Ascending aorta (tissue), 2 donors: Measurements from ENCODE around the gene SEC23A. TPM values are rescaled to one million over a fixed set of nuclear protein-coding genes. Genes with fewer than 3 reads are reported as not detected.
"Not testable (repeated sequence)": the region's sequence is repeated elsewhere in the genome, so short reads cannot be mapped to it uniquely, and the experiment has no call there.

Source experiments
- DNase-seq, 2 donors: peaks; one replicate each; pipeline ENCODE4 v3.0.0-alpha.2; 2019; ENCODE audit warnings: low spot score in 2 of 2
- H3K27ac ChIP-seq, 2 donors: fragments of 200-600 bp; sonication (generic); one replicate each; pipeline ENCODE4 v1.5.1; 2016 to 2017; ENCODE audit warnings: mild to moderate bottlenecking in 1 of 2
- H3K27me3 ChIP-seq: fragments of 200-600 bp; sonication (generic); one replicate; pipeline ENCODE4 v1.5.1; 2017
- H3K36me3 ChIP-seq, 2 donors: fragments of 200-600 bp; sonication (generic); one replicate each; pipeline ENCODE4 v1.5.1; 2016
- H3K4me1 ChIP-seq, 2 donors: fragments of 200-600 bp; sonication (generic); one replicate each; pipeline ENCODE4 v1.5.1; 2016 to 2017; ENCODE audit warnings: mild to moderate bottlenecking in 1 of 2
- H3K4me3 ChIP-seq, 2 donors: fragments of 200-600 bp; sonication (generic); one replicate each; pipeline ENCODE4 v1.5.1; 2016 to 2017; ENCODE audit warnings: mild to moderate bottlenecking in 1 of 2
- H3K9me3 ChIP-seq, 2 donors: fragments of 200-600 bp; sonication (generic); one replicate each; pipeline ENCODE4 v1.5.1; 2016
- intact Hi-C: fragments of 100-400 bp; cut with DNase I; formaldehyde crosslinking; loops from one replicate; pipeline ENCODE4 v1.15.1; 2023
- total RNA-seq: library from RNA; depleted of rRNA; stranded (reverse); fragments of >200 nt; gene quantifications from one replicate; pipeline ENCODE4 v1.1.0, GENCODE V29; 2016
- TF ChIP-seq, protein P1 (sequence below), 3 experiments: fragments of 200-600 bp in 2 of 3; fragments of 450-650 bp in 1 of 3; sonication (generic) in 2 of 3; IDR thresholded peaks; one replicate each; pipeline ENCODE4 v1.5.1; 2016 to 2019; ENCODE audit warnings: antibody characterized with exemption in 3 of 3, mild to moderate bottlenecking in 1 of 3, moderate library complexity in 1 of 3

The SEC23A gene
- total RNA-seq, 1 donor from 2014 or later: 74.8 TPM

DNA sequence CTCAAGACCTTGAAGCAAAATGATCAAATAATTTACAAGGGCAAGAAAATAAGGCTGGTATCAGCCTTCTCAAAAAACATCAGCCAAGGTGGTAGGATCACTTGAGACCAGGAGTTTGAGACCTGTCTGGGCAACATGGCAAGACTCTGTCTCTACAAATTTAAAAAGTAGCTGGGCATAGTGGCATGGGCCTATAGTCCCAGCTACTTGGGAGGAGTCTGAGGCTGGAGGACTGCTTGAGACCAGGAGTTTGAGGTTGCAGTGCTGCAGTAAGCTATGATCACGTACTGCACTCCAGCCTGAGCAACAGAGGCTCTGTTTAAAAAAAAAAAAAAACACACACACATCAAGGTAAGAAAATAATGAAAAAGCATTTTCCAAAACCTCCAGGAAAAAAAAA lies 22.1 kb downstream of the SEC23A start:
- Histone ChIP-seq H3K4me3 (no peak overlapping the region), H3K9me3 (no peaks in the 10 kb centered on the region), H3K27ac (no peak overlapping the region), H3K4me1 (no peaks in the 10 kb centered on the region), H3K27me3 (no peaks in the 10 kb centered on the region), H3K36me3 (peaks cover 30 to 84% of the 10 kb centered on the region in 2 donors)
- TF ChIP-seq, protein P1, sequence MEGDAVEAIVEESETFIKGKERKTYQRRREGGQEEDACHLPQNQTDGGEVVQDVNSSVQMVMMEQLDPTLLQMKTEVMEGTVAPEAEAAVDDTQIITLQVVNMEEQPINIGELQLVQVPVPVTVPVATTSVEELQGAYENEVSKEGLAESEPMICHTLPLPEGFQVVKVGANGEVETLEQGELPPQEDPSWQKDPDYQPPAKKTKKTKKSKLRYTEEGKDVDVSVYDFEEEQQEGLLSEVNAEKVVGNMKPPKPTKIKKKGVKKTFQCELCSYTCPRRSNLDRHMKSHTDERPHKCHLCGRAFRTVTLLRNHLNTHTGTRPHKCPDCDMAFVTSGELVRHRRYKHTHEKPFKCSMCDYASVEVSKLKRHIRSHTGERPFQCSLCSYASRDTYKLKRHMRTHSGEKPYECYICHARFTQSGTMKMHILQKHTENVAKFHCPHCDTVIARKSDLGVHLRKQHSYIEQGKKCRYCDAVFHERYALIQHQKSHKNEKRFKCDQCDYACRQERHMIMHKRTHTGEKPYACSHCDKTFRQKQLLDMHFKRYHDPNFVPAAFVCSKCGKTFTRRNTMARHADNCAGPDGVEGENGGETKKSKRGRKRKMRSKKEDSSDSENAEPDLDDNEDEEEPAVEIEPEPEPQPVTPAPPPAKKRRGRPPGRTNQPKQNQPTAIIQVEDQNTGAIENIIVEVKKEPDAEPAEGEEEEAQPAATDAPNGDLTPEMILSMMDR (IDR thresholded peaks at IDR 0.05): no peak
- intact Hi-C loops: no loop called here
- no peak for DNase-seq

- no peaks in the 10 kb centered on the region for H3K4me1 ChIP-seq
- H3K9me3 ChIP-seq: no peaks in the 10 kb centered on the region
- no peak for DNase-seq
- no peak overlapping the region for H3K4me3 ChIP-seq
- no peaks in the 10 kb centered on the region for H3K27me3 ChIP-seq
- TF ChIP-seq, protein P1 (IDR thresholded peaks at IDR 0.05): no peak
- intact Hi-C loops: no loop called here
- H3K27ac ChIP-seq: no peak overlapping the region
- H3K36me3 ChIP-seq: peaks cover 49 to 72% of the 10 kb centered on the region in 2 donors
Observed at GRCh38 chr14:39071096-39071495, 31.9 kb downstream of the SEC23A start.

GRCh38 chr14:39069923-39070322 lies 33.1 kb downstream of the SEC23A start:
- TF ChIP-seq, protein P1 (IDR thresholded peaks at IDR 0.05): no peak
- Histone ChIP-seq H3K4me3 (no peak overlapping the region), H3K27ac (no peak overlapping the region), H3K4me1 (no peaks in the 10 kb centered on the region), H3K9me3 (no peaks in the 10 kb centered on the region), H3K36me3 (peaks cover 50 to 68% of the 10 kb centered on the region in 2 donors), H3K27me3 (no peaks in the 10 kb centered on the region)
- no peak for DNase-seq
- intact Hi-C loops: no loop called here

DNA sequence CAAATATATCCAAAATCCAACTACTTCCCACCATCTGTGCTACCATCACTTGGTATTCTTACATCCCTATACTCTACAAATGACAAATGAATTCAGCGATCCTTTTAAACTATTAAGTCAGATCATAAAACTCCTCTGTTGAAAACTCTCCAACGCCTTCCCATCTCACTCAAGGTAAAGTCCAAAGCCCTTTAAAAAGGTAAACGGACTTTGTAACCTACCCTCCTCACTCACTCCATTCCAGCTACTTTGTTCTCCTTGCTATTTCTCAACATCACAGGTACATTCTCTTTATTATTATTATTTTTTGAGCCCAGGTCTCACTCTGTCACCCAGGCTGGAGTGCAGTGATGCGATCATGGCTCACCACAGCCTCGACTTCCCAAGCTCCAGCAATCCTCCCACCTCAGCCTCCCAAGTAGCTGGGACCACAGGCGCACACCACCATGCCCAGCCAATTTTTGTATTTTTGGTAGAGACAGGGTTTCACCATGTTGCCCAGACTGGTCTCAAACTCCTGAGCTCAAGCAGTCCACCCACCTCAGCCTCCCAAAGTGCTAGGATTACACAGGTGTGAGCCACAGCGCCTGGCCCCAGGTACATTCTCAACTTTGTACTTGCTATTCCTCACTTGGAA lies 33.7 kb downstream of the SEC23A start:
- DNase-seq, H3K4me3 ChIP-seq, H3K27me3 ChIP-seq, intact Hi-C loops, H3K9me3 ChIP-seq, H3K27ac ChIP-seq, H3K4me1 ChIP-seq: not testable (repeated sequence)
- H3K36me3 ChIP-seq: peaks cover 50 to 68% of the 10 kb centered on the region in 2 donors

DNA sequence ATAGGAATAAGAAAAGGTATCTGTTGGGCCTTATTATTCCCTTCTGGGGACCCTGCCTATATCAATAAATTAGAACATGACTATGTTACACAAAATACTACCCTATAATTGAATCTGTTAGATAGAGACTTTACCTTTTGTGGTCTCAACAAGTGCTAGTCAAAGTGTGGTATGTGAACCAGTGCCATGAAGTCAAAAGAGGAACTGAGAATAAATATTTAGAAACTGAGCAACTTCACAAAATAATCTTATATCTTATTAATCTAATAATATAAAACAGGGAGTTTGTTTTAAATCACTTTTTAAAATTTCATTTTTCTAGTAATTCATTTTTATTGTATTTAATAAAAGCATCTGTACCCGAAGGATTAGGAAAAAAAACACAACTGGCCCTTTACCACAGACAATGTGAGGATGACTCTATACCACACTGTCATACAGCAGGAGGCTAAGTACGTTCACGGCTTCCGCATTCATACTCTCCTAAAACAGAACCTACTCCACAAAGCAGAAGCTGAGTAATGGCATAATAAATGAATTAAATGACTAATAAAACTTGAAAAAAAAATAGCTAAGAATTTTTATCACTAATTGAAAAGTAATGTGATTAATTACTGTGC lies 42.1 kb downstream of the SEC23A start:
- intact Hi-C loops: no loop called here
- TF ChIP-seq, protein P1 (IDR thresholded peaks at IDR 0.05): no peak
- peaks cover 8 to 16% of the 10 kb centered on the region in 2 donors for H3K9me3 ChIP-seq
- H3K4me1 ChIP-seq: no peaks in the 10 kb centered on the region
- no peak for DNase-seq
- peaks cover 52 to 86% of the 10 kb centered on the region in 2 donors for H3K36me3 ChIP-seq
- H3K27ac ChIP-seq: no peak overlapping the region
- H3K4me3 ChIP-seq: no peak overlapping the region
- no peaks in the 10 kb centered on the region for H3K27me3 ChIP-seq

GRCh38 chr14:39055786-39056474 lies 47.1 kb downstream of the SEC23A start:
- H3K36me3 ChIP-seq: peaks cover 46 to 86% of the 10 kb centered on the region in 2 donors

DNA sequence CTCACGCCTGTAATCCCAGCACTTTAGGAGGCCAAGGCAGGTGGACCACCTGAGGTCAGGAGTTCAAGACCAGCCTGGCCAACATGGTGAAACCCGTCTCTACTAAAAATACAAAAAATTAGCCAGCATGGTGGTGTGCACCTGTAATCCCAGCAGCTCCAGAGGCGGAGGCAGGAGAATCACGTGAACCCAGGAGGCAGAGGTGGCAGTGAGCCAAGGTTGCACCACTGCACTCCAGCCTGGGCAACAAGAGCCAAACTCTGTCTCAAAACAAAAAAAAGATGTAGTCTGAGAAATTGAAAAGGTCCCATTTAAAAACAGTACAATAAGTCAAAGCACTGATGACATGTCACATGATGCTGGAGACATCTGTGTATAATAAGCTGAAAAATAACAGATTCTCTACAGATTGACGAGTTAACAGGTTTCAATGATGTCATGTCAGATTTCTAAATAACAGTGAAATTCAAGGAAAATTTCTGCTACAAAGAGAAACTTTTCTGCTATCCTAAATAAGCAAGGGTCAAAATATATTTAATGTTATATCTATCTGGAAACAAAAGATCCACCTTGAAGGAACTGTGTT lies 50.1 kb downstream of the SEC23A start:
- H3K4me3 ChIP-seq, H3K27ac ChIP-seq, H3K27me3 ChIP-seq, DNase-seq, intact Hi-C loops, H3K4me1 ChIP-seq: not testable (repeated sequence)
- peaks cover 8 to 22% of the 10 kb centered on the region in 2 donors for H3K9me3 ChIP-seq
- peaks cover 65 to 91% of the 10 kb centered on the region in 2 donors for H3K36me3 ChIP-seq

More at GRCh38 chr14:39055786-39056474, 47.1 kb downstream of the SEC23A start:
- Histone ChIP-seq H3K4me3 (no peak overlapping the region), H3K4me1 (no peaks in the 10 kb centered on the region), H3K27me3 (no peaks in the 10 kb centered on the region), H3K9me3 (peaks cover 8 to 22% of the 10 kb centered on the region in 2 donors), H3K27ac (no peak overlapping the region)
- intact Hi-C loops: no loop called here
- DNase-seq: no peak
- TF ChIP-seq, protein P1 (IDR thresholded peaks at IDR 0.05): no peak
